GM12878 (cell line): Measurements from ENCODE around the gene PPIL6.

Source experiments
- BACH1 ChIP-seq: fragments of 450-650 bp; IDR thresholded peaks from 2 replicates; pipeline ENCODE4 v1.6.1; 2017; ENCODE audit warnings: mild to moderate bottlenecking, borderline replicate concordance
- BCL11A ChIP-seq: IDR thresholded peaks from 2 replicates; pipeline ENCODE4 v1.6.1; 2011; ENCODE audit warnings: low read depth, low read length
- CEBPZ ChIP-seq: fragments of 150-350 bp; IDR thresholded peaks from 2 replicates; pipeline ENCODE4 v1.6.1; 2016; ENCODE audit warnings: low read depth, low read length
- CTCF ChIP-seq, 3 experiments: IDR thresholded peaks in 2 of 3; conservative IDR thresholded peaks in 1 of 3; 2 replicates each; pipeline ENCODE4 v1.5.1; 2011; ENCODE audit warnings: low read depth in 3 of 3, low read length in 3 of 3, mild to moderate bottlenecking in 3 of 3, control low read depth in 2 of 3, moderate library complexity in 2 of 3, inconsistent platforms in 1 of 3, mixed read lengths in 1 of 3; ENCODE audit not compliant: control insufficient read depth in 2 of 3, insufficient read depth in 1 of 3; ENCODE audit errors: extremely low read depth in 1 of 3
- ETV6 ChIP-seq, 2 experiments: fragments of 450-650 bp in 1 of 2; IDR thresholded peaks in 1 of 2; conservative IDR thresholded peaks in 1 of 2; 2 replicates each; pipeline ENCODE4 v1.6.1; 2014; ENCODE audit warnings: antibody characterized with exemption in 1 of 2, borderline replicate concordance in 1 of 2, low read depth in 1 of 2, mild to moderate bottlenecking in 1 of 2, moderate library complexity in 1 of 2
- EZH2 ChIP-seq: IDR thresholded peaks from 2 replicates; pipeline ENCODE4 v1.6.1; 2012; ENCODE audit warnings: low read depth, mild to moderate bottlenecking, control low read depth, inconsistent platforms, low read length, borderline replicate concordance; ENCODE audit not compliant: control insufficient read depth
- FOXK2 ChIP-seq: fragments of 450-650 bp; IDR thresholded peaks from 2 replicates; pipeline ENCODE4 v1.6.1; 2017; ENCODE audit warnings: mild to moderate bottlenecking, moderate library complexity
- IRF5 ChIP-seq: fragments of 450-650 bp; IDR thresholded peaks from 2 replicates; pipeline ENCODE4 v1.6.1; 2017; ENCODE audit warnings: borderline replicate concordance
- SMARCA5 ChIP-seq: fragments of 450-650 bp; IDR thresholded peaks from 2 replicates; pipeline ENCODE4 v1.6.1; 2017; ENCODE audit warnings: mild to moderate bottlenecking
- ZBTB33 ChIP-seq: fragments of 450-650 bp; IDR thresholded peaks from 2 replicates; pipeline ENCODE4 v1.6.1; 2017; ENCODE audit warnings: mild to moderate bottlenecking
- ZNF274 ChIP-seq: IDR thresholded peaks from one replicate; pipeline ENCODE4 v1.8.0; 2011; ENCODE audit not compliant: insufficient read length, insufficient read depth

DNA sequence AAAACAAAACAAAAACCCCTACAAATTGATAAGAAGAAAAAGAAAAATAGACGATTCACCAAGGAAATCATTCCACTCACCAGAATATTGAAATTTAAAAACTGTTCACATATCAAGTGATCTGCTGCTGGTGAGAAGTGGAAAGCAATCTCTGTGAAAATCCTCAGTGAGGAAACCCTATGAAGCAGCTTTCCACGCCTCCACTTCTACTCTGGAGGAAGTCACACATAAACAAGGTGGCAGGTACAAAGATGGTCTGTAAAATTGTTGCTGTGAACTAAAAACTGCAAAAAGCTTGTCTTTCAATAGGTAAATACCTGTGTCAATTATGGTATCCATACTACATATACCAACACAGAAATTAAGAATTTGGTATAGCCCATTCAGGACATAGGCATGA, 76.7 kb downstream of the PPIL6 start:
- no peak for TF ChIP-seq CTCF (IDR thresholded peaks at IDR 0.05 in 2 of 3, conservative IDR thresholded peaks at IDR 0.05 in 1 of 3; ENCODE audit: control insufficient read depth in 2 of 3, extremely low read depth in 1 of 3, insufficient read depth in 1 of 3, low read depth in 3 of 3, low read length in 3 of 3)
- TF ChIP-seq FOXK2: no peak
- TF ChIP-seq ZBTB33: no peak
- no peak for TF ChIP-seq BCL11A
- no peak for TF ChIP-seq SMARCA5
- no peak for TF ChIP-seq ETV6 (conservative IDR thresholded peaks at IDR 0.05 in 1 of 2, IDR thresholded peaks at IDR 0.05 in 1 of 2; ENCODE audit: borderline replicate concordance in 1 of 2, low read depth in 1 of 2)
- TF ChIP-seq CEBPZ: no peak
- TF ChIP-seq IRF5: no peak
- no peak for TF ChIP-seq ZNF274
- no peak for TF ChIP-seq EZH2
- no peak for TF ChIP-seq BACH1
